Measurements from ENCODE around the gene CPNE5. TPM values are rescaled to one million over a fixed set of nuclear protein-coding genes. Genes with fewer than 3 reads are reported as not detected.

The CPNE5 gene
- polyA plus RNA-seq, 2 of the 4 experiments (the other 2 are of a cell fraction): 0.03 to 0.13 TPM

DNA sequence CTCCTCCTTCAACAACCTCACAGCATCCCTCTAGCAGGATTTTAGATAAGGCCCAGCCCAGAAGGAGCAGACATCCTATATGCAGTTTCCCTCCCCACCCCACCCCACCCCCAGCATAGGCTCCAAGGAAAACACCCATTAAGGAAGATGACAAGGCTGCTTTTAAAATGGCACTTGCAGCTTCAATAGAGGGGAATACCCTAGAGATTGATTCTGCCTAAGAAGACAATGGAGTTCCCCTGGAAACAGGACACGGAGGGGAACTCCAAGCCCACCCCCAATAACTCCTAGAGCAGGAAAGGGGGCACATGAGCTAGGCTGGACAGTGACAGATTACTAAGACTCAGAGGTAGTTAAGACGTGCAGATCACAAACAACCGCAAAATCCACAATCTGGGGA, 34.7 kb downstream of the CPNE5 start:
- TF ChIP-seq CHD4 (IDR thresholded peaks at IDR 0.05; ENCODE audit: borderline replicate concordance): no peak
- no peak for TF ChIP-seq HDAC2 (IDR thresholded peaks at IDR 0.05)
- TF ChIP-seq USF2 (IDR thresholded peaks at IDR 0.05): no peak
- TF ChIP-seq FOSB (CRISPR knock-in tag; IDR thresholded peaks at IDR 0.05): no peak
- no peak for TF ChIP-seq ELK1 (IDR thresholded peaks at IDR 0.05; ENCODE audit: low read depth, low read length)
- TF ChIP-seq TP53 (CRISPR knock-in tag; IDR thresholded peaks at IDR 0.05): no peak
- no peak for TF ChIP-seq HOXB13 (CRISPR knock-in tag; IDR thresholded peaks at IDR 0.05; ENCODE audit: low read depth)
- no peak for TF ChIP-seq KDM5A (IDR thresholded peaks at IDR 0.05)
- no peak for TF ChIP-seq MYC (IDR thresholded peaks at IDR 0.05; ENCODE audit: borderline replicate concordance, low read length)
- TF ChIP-seq, protein P1, sequence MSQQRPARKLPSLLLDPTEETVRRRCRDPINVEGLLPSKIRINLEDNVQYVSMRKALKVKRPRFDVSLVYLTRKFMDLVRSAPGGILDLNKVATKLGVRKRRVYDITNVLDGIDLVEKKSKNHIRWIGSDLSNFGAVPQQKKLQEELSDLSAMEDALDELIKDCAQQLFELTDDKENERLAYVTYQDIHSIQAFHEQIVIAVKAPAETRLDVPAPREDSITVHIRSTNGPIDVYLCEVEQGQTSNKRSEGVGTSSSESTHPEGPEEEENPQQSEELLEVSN (IDR thresholded peaks at IDR 0.05; ENCODE audit: borderline replicate concordance, low read depth): no peak
- no peak for TF ChIP-seq ZSCAN20 (CRISPR knock-in tag; IDR thresholded peaks at IDR 0.05)
- TF ChIP-seq POLR2A (IDR thresholded peaks at IDR 0.05; ENCODE audit: low read length): no peak
- TF ChIP-seq JUN (IDR thresholded peaks at IDR 0.05): no peak
- no peak for TF ChIP-seq BCL3 (IDR thresholded peaks at IDR 0.05)
- no peak for TF ChIP-seq ZFP36 (IDR thresholded peaks at IDR 0.05; ENCODE audit: borderline replicate concordance, partially characterized antibody)
- TF ChIP-seq, protein P2, sequence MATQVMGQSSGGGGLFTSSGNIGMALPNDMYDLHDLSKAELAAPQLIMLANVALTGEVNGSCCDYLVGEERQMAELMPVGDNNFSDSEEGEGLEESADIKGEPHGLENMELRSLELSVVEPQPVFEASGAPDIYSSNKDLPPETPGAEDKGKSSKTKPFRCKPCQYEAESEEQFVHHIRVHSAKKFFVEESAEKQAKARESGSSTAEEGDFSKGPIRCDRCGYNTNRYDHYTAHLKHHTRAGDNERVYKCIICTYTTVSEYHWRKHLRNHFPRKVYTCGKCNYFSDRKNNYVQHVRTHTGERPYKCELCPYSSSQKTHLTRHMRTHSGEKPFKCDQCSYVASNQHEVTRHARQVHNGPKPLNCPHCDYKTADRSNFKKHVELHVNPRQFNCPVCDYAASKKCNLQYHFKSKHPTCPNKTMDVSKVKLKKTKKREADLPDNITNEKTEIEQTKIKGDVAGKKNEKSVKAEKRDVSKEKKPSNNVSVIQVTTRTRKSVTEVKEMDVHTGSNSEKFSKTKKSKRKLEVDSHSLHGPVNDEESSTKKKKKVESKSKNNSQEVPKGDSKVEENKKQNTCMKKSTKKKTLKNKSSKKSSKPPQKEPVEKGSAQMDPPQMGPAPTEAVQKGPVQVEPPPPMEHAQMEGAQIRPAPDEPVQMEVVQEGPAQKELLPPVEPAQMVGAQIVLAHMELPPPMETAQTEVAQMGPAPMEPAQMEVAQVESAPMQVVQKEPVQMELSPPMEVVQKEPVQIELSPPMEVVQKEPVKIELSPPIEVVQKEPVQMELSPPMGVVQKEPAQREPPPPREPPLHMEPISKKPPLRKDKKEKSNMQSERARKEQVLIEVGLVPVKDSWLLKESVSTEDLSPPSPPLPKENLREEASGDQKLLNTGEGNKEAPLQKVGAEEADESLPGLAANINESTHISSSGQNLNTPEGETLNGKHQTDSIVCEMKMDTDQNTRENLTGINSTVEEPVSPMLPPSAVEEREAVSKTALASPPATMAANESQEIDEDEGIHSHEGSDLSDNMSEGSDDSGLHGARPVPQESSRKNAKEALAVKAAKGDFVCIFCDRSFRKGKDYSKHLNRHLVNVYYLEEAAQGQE (IDR thresholded peaks at IDR 0.05): no peak
- no peak for TF ChIP-seq PHF8 (IDR thresholded peaks at IDR 0.05; ENCODE audit: borderline replicate concordance, low read depth)
- no peak overlapping the region for H3K4me3 ChIP-seq
- H3K4me2 ChIP-seq: no peak overlapping the region
- ATAC-seq (no peak), FAIRE-seq (no peak), DNase-seq (ENCODE audit: low read depth in 1 of 2, low spot score in 1 of 2) (no peak)
- no peak overlapping the region for H3K27ac ChIP-seq
- no peaks in the 10 kb centered on the region for H3K4me1 ChIP-seq
- ChIA-PET POLR2A (no interaction called here), CTCF (interaction anchor here (1.5 kb wide), 1 partner anchor 13 kb away, joined by 3 read pairs; no protein-coding TSS in a partner anchor)
- 47% methylated on average over 3 of the region's 3 CpGs for WGBS (ENCODE audit: missing lambda C conversion rate)
- H3K9me3 ChIP-seq: no peaks in the 10 kb centered on the region

DNA sequence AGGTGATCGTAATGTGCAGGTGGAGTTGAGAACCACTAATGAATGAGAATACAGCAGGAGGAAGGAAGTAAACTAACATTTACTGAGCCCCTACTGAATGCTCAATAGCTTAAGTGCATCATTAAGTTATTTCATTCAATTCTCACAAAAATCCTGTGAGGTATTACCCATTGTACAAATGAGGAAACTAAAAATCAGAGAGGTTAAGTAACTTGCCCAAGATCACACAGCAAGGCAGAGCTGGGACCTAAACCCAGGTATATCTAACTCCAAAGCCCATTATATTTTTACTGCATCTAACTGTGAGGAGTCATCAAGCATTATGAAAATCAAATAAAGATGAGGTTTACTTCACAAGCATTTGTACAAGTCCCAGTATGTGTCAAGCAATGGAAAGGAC, 35.3 kb downstream of the CPNE5 start:
- CTCF ChIA-PET: interaction anchor here (1.1 to 1.5 kb wide), 2 partner anchors 12 to 443 kb away, joined by 3 read pairs; no protein-coding TSS in a partner anchor
- WGBS (ENCODE audit: missing lambda C conversion rate): 100% methylated on average over 1 of the region's 1 CpG
- H3K27ac ChIP-seq: no peak overlapping the region
- no peak overlapping the region for H3K4me2 ChIP-seq
- no peaks in the 10 kb centered on the region for H3K9me3 ChIP-seq
- DNase-seq (ENCODE audit: low read depth in 1 of 2, low spot score in 1 of 2): no peak
- ATAC-seq: no peak
- H3K4me1 ChIP-seq: no peaks in the 10 kb centered on the region
- no peak overlapping the region for H3K4me3 ChIP-seq
- no peak for FAIRE-seq
- POLR2A ChIA-PET: no interaction called here
- TF ChIP-seq HDAC2 (IDR thresholded peaks at IDR 0.05): no peak
- TF ChIP-seq USF2 (IDR thresholded peaks at IDR 0.05): no peak
- TF ChIP-seq PHF8 (IDR thresholded peaks at IDR 0.05; ENCODE audit: borderline replicate concordance, low read depth): no peak
- no peak for TF ChIP-seq ESRRA (IDR thresholded peaks at IDR 0.05; ENCODE audit: borderline replicate concordance, low read length)
- no peak for TF ChIP-seq RARB (CRISPR knock-in tag; IDR thresholded peaks at IDR 0.05)
- TF ChIP-seq, protein P3, sequence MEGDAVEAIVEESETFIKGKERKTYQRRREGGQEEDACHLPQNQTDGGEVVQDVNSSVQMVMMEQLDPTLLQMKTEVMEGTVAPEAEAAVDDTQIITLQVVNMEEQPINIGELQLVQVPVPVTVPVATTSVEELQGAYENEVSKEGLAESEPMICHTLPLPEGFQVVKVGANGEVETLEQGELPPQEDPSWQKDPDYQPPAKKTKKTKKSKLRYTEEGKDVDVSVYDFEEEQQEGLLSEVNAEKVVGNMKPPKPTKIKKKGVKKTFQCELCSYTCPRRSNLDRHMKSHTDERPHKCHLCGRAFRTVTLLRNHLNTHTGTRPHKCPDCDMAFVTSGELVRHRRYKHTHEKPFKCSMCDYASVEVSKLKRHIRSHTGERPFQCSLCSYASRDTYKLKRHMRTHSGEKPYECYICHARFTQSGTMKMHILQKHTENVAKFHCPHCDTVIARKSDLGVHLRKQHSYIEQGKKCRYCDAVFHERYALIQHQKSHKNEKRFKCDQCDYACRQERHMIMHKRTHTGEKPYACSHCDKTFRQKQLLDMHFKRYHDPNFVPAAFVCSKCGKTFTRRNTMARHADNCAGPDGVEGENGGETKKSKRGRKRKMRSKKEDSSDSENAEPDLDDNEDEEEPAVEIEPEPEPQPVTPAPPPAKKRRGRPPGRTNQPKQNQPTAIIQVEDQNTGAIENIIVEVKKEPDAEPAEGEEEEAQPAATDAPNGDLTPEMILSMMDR (IDR thresholded peaks at IDR 0.05): no peak
- no peak for TF ChIP-seq NFE2L2 (conservative IDR thresholded peaks at IDR 0.05; ENCODE audit: low read length)
- TF ChIP-seq, protein P2 (IDR thresholded peaks at IDR 0.05): no peak
- TF ChIP-seq SMC3 (IDR thresholded peaks at IDR 0.05): no peak
- TF ChIP-seq SREBF2 (IDR thresholded peaks at IDR 0.05): no peak
